GM18520 (cell line): ENCODE results near the gene SGCE.

Source experiments
- ATAC-seq: cut with Tn5 transposase; IDR thresholded peaks from one replicate; pipeline ENCODE4 v1.9.1; 2021; ENCODE audit not compliant: unreplicated experiment

SGCE gene

DNA sequence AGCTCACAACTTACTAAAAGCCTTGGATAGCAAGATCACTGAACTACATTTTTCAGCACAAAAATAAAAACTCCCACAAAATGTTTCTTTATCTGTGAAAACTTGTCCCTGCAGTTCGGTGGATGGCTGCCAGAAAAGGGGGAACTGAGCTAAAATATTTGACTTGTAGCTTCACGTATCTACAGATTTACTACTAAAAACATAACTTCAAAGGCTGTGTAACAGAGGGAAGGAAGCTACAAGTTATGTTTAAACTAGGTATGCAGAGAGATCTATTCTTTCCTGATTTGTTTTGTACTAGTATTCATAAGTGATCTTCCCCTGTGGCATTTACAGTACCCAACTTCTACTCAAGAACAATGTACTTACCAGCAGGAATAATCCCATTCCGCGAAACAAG, 25.1 kb downstream of the SGCE start:
- no peak for ATAC-seq

DNA sequence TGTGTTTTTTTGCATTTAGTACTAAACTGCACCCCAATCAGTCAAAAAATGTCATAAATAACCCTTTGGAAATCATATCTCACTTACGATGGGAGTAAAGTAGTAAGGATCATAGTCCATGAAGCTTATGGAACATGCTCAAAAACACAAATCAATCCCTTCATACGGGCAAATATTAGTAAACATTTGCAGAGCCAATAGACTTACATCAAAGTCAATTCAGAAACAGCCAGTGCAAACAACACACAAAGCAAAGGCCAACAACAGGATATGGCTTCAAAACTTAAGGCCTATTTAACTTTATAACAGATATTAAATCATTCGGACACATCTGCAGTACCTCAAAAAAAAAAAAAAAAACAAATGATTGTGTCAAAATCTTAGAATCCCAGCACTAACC, 32.1 kb downstream of the SGCE start:
- no peak for ATAC-seq

DNA sequence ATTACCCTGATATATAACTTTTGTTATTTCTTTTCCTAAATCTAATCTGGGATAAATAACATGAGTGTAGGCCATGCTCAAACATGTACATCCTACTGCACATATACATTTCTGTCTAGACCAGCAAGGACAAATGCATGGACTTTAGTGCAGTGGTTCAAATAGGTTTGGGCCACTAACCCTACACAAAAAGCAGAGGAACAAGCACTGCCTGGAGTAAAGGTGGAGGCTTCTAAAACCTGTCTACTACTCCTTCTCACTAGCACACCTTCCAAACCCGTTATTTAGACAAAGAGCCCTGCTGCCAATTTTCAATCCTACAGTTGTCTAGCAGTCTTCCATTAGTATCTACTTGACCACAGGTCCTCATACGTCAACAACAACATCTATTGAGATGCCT, 34.8 kb downstream of the SGCE start:
- ATAC-seq: no peak

DNA sequence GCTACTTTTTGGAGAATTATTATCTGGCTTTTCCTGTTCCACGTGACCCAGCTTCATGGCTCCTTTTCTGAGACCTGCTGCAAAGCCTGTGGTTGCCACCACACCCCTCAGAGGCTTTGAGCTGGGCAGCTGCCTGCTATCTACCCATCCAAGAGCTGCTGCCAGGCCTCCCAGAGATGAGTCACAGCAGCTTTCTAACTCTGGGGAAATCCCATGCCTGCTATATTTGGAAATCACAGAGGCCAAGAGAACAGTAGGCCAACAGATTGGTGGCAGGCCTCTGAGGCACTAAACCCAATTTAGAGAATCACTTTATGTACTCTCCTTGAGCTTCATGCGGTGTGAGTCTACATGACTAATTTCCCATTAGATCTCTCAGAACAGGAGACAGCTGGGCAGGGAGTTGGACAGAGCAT, 35.2 kb downstream of the SGCE start:
- ATAC-seq: peak; percentile 97

DNA sequence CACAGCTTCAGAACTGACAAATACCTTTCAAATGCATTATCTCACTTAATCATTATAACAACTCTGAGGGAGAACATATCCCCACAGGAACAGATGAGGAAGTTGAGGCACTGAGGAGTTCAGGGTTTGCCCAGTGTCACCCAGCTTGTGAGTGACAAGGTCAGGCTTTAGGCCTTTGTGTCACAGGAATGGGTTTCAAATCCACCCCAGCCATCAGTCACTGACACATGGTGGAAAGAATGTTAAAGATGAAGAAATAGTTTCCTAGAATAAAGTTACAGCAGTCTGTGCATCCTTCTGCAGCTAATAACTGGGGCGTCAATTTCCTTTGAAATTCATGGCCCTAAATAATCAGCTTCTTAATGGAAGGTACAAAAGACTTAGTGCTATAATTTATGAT, 37.8 kb downstream of the SGCE start:
- no peak for ATAC-seq

DNA sequence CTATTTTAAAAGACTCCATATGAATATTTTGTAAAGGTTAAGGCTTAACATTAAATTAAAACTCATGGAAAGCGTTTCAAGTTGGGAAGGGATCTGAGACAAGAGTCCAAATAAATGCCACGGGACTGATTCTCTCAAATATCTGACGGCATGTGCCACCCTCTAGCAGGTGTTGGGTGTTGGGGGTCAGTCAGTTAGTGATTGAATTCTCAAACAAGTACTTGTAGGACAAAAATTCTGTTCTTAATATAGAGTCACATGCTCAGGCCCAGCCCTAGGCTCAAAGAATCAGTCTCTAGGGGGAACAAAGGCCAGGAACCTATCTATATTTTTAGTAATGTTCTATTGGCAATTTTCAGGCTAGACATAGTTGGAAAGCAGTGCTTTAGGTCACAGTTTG, 39.1 kb downstream of the SGCE start:
- ATAC-seq: no peak

DNA sequence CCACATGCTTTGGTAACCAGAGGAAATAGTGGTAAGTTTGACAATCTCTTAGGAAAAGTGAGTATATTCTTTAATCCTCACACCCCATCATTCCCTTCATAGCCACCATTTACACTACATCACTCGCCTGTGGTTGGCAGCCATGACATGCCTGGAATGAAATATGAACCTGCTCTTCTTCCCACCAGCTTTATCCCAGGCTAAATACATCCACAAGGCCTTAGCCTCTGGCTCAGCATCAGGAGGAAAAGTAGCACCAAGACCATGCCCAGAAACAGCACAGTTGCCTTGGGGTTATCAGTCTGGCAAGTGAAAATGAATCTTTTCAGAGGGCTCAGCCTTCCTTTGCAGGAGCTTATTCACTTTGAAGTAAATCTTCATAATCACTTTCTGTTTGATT, 40.3 kb downstream of the SGCE start:
- no peak for ATAC-seq

DNA sequence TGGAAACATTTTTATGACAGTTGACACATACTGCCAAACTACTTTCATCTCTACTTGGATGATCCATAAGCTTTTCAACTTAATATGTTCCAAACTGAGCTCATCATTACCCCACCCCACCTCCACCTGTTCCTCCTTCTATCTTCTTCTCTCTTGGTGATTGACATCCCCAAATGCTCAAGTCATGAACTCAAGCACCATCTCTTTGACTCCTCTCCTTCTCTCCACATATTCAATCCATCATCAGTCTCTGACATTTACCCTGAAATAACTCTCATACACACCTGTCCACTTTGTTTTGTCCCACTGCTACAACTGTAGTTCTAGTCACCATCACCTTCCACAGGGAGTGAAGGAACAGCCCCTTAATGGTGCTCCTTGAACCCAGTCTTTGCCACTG, 43.3 kb downstream of the SGCE start:
- ATAC-seq: no peak

DNA sequence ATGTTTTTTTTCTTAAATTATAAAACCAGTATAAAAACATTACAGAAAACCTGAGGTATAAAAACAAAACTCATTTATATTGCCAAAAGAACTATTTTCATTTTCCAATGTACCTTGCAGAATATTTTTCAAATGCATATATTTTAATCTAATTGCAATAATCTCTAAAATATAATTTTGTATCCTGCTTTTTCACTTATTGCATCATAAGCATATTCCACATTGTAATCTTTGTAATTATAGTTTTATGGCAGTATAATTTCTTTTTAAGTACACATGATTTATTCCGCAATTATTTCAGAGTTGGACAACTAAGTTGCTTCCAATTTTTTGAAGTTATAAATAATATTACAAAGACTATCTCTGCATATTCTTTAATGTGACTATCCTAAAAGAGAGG, 43.7 kb downstream of the SGCE start:
- ATAC-seq: no peak

DNA sequence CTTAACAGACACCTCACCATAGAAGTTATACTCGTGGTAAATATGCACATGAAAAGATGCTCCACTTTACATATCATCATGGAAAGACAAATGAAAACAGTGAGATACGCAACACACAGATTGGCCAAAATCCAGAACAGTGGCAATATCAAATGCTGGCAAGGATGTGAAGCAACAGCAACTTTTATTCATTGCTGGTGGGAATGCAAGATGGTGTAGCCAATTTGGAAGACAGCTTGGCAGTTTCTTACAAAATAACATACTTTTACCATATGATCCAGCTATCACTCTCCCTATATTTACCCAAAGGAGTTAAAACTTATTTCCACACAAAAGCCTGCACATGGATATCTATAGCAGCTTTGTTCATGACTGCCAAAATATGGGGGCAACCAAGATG, 46.4 kb downstream of the SGCE start:
- no peak for ATAC-seq

DNA sequence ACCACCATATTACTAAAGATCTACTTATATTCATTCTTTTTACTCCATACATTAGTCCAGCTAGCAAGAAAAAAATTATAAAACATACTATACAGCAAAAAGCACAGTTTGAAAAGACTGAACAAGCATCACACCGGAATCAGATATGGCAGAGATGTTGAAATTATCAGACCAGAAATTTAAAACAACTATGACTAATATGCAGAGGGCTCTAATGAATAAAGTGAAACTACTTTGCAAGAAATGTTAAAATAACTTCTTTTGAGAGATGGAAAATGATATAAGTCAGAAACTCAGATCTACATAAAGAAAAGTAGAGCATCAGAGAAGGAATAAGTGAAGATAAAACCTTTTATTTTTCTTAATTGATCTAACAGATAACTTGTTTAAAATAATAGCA, 50.9 kb downstream of the SGCE start:
- no peak for ATAC-seq

DNA sequence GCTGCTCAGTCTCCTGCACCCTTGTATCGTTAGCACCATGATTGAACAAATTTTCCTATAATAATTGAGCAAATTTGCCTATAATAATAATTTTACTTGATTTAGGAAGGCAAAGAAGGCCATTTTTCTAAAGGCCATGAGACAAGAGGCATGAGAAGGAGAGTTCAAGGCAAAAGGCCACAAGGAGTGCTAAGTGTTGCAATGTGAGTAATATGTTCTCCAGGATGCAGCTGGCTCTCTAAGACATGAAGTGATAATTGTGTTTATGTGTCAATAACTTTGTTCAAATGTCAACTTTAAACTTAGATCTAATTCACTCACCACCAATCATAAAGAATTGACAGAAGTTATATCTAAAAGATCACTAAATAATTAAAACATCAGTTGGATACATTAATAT, 53.8 kb downstream of the SGCE start:
- ATAC-seq: no peak

DNA sequence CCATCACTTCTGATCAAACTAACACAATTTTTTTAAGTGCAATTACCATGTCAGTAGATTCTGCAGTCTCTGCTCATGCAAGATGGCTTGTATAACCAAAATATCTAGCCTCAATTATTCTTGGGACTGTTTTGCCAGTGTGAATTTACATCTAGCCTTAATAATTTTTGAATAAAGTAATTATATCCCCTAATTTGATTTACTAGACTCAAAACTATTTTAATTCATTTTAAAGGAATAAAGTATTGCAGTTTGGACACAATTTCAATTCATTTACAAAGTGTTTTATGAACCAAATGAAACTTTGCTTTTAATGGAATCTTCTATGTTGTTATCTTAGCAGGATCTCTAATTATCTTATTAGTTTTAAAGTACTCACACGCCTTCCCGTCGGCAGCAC, 55.7 kb downstream of the SGCE start:
- ATAC-seq: no peak

DNA sequence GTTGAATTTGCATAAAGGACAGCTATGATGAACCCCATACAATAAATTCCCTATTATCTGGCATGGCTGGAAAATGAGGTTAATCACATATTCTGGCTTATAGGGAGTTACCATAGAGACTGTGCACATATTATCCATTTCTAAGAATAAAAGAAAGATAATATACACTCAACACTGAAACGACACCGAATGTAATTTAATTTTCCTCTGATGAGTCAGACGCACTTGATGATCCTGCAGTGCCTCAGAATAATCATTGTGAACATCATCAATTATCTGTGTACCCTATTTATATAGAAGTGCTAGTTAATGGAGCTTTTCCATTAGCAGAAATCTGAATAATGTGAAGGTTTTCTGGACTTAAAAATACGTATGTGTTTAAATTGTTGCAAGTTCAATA, 60.2 kb downstream of the SGCE start:
- no peak for ATAC-seq

DNA sequence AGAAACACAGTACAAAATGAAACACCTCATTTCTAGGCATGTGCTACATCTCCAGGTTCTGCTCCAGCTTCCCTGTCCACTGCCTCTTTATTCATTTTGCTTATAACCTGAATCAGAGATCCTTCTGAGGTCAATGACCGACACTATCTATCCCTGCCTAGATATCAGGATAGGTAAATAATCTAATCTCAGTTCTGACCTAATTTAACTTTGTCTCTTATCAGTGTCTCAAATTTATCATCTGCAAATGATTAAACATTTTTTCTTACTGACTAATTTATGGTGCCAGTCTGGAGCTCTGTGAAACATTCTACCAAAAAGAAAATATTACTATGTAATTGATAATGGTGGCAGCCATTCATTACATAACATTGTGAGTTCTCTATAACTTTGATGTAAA, 61.1 kb downstream of the SGCE start:
- ATAC-seq: no peak

DNA sequence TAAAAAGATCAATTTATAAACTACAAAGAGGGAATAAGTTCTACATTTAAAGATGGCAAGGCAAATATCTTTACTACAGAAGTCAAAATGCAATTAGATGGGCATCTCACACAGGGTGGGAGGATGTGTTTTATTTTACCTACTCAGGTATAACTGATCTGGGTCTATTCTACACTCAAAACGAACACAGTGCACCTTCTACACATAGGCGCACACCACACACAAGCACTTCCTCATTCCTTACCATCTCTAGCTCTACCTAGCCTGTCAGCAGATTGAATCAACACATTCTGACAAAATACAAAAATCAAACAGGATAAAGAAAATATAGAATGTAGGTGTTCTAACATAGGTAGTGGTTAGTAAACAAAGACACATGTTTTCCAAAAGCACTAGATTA, 64.8 kb downstream of the SGCE start:
- no peak for ATAC-seq

DNA sequence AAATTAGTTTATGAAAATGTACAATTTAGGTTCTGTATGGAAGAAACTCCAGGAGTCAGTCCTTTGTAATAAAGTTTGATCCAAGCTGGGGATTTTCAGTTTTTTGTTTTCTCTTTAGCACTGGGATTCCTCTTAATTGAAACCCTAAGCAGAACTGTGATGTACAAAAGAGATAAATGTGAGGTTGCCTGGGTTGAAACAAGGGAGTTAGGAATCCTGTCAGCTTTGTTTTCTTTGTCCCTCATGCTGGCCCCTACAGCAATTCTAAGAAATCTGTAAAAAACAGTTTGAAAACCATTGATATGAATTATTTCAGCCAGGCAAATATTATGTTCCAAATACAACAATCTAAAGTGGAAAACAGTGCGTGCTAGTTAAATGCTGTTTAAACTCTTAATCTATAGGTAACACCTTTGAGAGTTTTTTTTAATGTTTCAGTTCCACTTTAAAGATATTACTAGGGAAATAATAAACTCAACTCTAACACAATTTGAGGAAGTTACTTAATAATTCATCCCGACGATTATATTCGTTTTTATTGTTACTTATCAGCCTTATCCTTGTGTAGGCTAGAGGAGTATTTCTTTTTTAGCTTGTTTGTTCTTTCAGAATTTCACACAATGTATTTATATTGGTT, 65.3 kb downstream of the SGCE start:
- no peak for ATAC-seq

DNA sequence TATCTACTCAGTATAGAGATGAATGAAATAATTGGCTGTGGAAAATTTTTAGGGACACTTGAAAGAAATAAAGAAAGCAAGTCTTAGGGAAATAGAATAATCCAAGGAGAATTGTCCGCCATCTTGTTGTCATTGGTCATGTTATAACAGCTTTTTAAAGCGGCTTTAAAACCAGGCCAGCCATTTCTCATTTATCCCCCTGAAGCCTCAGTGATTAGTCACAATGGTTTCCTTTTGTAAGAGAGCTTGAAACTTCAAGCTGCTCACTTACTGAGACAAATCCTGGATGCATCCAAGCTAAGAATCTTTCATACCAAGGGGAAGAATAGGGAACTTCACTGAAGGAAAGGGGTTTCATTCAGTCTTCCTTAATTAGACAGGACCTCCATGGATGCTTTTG, 67.9 kb downstream of the SGCE start:
- ATAC-seq: no peak

DNA sequence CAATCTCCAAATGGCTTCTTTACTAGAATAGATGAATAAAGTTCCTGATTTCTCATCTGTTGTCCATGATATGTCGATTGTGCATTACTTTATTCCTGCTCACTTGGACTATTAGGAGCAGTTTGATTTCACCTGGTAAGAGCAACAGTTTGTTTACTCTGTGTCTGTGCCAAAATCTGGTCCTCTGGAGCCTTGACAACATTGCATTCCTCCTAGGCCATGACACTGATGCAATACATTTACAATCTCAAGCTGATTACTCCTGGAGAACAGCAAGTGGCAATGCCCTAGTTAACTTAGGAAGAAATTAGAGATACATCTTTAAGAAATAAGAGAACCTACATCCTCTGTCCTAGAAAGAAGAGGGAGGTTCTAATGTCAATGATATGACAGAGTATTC, 71.8 kb downstream of the SGCE start:
- ATAC-seq: no peak

DNA sequence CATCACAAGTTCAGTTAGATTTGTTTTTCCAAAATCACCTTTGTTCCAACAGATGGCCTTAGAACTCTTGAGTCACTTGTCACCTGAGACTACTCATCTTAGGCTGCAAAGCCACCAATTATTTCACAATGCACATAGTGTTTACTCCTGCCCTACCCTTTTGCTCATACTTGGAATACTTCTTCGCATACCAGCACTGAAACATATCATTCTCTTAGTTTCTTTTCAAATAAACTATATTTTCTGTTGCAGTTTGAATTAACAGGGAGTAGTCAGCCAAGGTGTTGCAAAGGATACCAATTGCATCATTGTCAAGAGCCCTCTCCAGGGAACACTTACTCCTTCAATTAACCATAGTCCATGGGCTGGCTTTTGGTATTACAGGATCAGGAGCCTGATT, 75.3 kb downstream of the SGCE start:
- no peak for ATAC-seq

DNA sequence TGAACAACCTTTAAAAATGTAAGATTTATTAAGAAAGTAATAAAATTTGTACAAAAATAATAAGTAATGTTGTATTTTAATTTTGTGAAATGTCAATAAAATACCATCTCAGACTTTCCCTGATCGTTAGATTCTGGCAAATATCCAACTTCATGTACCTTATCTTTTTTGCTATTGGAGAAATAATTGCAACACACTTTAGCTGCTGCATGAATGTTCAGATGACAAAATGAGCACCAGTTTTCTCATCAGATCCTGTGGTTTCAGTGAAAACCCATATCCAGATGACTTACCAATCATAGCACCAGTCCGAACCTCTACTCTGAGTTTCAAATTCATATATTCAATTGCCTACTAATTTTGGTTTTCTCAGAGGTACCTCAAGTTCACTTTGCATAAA, 76.5 kb downstream of the SGCE start:
- no peak for ATAC-seq

DNA sequence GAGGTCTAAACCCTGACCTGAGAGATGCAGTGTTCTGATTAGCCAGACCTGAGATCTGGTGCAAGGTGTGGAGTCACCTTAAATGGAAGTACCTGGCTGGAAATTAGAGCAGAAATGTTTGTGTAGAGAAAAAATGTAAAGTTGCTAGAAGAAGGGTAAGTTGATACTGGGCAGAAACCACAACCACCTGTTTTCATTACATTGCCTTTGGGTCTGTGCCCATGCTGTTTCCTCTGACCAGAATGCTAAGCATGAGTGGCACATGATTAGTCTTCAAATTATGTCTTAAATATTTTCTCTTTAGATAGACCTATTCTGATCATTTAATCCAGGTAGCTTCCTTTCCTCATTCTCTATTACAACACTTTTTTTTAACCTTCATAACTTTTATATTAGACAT, 77.3 kb downstream of the SGCE start:
- ATAC-seq: no peak

DNA sequence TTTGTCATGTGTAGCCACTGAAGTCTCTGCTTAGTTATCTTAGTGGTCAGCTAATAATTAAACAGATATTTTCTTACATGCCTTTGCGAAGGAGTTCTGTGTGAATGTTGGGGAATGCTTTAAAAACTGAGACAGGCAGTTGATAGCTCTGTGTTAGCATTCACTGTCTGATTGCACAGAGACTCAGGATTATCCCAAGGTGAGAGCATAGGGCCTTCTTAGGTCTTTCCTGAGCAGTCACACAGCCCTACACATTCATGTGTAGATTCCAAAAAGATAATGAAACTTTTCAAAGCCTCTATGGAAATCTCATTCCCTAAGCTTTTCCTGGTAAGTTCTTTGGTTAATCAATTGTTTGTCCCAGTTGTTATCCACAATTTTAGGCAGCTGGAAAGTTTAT, 78.6 kb downstream of the SGCE start:
- no peak for ATAC-seq

DNA sequence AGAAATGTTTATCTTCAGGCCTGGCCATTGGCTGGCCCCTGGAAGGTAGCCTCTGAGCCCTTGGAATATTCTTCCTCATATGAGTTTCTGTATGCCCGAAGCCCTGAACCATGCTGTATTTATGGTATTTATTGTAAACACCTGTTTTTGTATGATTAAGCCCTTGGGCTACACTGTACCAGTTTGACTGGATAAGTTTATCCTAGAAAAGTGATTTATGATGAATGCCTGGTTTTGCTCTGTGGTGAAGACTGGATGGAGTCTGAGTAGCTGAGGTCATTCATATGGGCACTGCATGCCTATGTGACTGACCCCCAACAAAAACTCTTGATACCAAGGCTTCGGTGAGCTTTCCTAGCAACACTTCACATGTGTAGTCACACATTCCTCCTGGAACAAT, 79.6 kb downstream of the SGCE start:
- ATAC-seq: no peak
